T-helper 2 cell (primary cell): ENCODE data around the gene ATP5MK.
"Not testable (repeated sequence)": the region's sequence is repeated elsewhere in the genome, so short reads cannot be mapped to it uniquely, and the experiment has no call there.

Source experiments
- DNase-seq, 5 experiments: peaks; one replicate each; pipeline versions ENCODE4 v3.0.0 to v3.0.0-alpha.2; 2012 to 2022
- total RNA-seq, 2 donors: gene quantifications; one replicate each; lab custom pipeline; 2026; lab: John Stamatoyannopoulos, UW

ATP5MK gene, protein sequence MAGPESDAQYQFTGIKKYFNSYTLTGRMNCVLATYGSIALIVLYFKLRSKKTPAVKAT
- 15.0 to 24.6 reads per million in 2 donors for total RNA-seq

DNA sequence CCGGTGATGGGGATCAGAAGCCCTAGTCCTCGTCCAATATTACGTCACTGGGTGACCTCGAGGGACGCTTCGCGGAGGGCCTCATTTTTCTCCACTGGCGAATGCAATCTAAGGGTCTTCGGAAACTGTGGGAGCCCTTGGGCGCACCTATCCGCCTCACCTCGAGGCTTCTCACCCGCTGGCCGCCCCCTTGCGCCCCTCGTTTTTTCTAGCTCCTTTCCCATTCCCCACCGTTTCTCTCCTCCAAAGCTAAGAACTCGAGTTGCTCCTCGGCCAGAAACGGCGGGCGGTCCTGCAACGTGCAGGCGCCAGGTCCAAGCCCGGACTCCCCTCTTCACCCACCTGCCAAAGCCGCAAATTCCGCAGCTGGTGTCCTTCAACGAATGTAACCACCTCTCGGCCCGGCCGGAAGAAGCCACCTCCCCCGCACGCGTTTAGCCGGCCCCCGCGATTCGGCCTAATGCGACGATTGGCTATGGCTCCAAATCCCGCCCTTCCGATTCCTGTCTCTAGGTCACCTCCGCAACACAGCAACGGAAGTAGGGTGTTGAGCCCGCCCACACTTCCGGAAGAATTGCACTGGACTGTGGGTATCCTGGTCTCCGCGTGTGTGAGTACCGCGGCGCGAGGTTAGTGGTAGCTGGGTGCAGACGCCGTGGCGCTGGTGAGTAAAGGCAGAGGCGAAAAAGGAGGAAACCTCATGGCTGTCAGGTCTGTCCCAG, at the start of gene ATP5MK, which contains the start of gene PDCD11:
Gene ATP5MK, minus strand, starts transcription at position 409 of the 722 bp plus-strand sequence. CDS start 4,018 bp downstream, outside the sequence.
Gene PDCD11, plus strand, starts transcription at position 560 of the 722 bp plus-strand sequence. CDS start 1,801 bp downstream, outside the sequence.
- DNase-seq, result peak; percentile 79 to 98 (median 90)

DNA sequence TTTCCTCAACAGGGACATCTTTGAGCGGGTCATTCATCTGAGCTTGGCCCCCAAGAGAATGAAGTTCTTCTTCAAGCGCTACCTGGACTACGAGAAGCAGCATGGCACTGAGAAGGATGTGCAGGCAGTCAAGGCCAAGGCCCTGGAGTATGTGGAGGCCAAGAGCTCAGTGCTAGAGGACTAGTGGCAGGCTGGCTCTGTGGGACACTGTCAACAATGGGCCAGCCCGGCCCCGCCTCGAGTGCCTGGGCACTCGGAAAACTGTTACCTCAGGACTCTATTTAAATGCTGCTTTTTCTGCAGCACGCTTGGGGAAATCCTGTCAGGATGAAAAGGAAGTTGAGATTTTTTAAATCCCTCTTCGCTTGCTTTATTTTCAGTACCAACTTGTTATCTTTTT, 49.1 kb upstream of the ATP5MK start:
- no peak for DNase-seq

DNA sequence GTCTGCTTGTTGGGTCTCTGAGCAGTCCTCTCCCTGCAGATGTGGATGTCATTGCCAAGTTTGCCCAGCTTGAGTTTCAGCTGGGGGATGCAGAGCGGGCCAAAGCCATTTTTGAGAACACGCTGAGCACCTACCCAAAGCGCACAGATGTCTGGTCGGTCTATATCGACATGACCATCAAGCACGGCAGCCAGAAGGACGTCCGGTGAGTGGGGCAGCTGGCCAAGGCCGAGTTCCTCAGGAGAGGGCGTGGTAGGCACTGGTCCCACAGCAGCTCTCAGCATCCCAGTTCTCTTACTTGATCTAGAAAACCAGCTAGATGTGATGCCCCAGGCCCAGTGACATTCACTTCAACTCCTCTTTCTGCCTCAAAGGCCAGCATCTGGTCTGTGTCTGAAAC, 48.2 kb upstream of the ATP5MK start:
- no peak for DNase-seq

DNA sequence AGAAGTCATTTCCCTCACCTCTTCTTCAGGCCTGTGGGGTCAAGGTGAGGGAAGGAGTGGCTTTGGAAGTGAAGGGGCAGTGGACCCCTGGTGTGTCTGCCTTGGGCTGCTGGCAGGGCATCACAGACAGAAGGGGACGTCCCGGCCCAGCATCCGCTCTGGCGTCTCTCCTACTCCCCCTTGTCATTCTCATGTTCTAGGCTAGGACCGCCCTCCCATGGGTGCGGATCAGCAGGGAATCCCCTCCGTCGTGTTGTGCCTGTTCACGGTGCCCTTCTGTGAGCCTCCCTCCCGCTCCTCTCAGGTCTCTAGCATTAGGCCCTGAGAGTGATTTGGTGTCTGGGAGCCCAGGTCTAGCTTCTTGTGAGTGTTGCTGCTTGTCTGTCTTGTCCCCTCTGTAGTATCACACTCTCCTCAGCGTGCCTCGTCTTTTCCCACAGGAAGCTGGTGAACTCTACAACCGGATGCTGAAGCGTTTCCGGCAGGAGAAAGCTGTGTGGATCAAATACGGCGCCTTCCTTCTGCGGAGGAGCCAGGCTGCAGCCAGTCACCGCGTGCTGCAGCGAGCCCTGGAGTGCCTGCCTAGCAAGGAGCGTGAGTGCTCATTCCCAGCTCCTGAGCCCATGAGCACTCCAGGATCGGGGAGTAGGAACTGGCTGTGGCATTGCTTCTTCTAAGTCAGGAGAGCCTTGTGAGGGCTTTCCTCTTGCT, 47.4 kb upstream of the ATP5MK start:
- no peak for DNase-seq

DNA sequence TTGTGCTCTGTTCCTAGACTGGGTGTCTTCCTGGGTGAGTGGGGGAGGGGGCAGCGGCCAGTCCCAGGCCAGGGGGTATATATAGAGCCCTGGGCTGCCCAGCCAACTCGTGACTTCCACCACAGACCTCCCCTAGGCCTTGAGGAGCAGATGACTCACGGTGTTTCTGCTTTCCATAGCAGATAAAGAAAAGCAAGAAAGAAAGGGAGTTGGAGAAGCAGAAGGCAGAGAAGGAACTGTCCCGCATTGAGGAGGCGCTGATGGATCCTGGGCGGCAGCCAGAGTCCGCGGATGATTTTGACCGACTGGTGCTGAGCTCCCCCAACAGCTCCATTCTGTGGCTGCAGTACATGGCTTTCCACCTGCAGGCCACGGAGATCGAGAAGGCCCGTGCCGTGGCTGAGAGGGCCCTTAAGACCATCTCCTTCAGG, 45.8 kb upstream of the ATP5MK start:
- no peak for DNase-seq

DNA sequence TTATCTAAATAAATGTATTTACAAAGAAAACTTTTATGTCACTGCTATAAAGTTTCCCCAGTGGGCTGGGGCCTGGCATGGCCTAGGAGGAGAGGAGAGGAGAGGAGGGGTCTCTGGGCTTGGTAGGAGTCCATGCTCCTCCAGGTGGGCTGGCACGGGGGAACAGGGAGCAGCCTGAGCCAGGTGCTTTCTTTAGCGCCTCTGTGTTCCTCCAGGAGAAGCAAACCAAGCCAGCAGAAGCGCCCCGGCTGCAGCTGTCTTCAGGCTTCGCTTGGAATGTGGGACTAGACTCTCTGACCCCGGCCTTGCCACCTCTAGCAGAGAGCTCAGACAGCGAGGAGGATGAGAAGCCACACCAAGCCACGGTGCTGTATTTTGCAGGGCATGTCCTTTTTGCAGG, 45.3 kb upstream of the ATP5MK start:
- DNase-seq, result no peak

DNA sequence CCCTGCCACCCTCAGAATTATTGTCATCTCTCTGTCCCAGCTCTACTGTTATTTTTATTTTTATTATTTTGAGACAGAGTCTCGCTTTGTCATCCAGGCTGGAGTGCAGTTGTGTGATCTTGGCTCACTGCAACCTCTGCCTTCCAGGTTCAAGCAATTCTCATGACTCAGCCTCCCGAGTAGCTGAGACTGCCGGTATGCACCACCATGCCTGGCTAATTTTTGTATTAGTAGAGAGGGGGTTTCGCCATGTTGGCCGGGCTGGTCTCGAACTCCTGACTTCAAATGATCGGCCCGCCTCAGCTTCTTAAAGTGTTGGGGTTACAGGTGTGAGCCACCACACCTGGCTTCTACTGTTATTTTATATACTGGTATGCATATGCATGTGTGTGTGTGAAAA, 44.9 kb upstream of the ATP5MK start:
- no peak for DNase-seq

DNA sequence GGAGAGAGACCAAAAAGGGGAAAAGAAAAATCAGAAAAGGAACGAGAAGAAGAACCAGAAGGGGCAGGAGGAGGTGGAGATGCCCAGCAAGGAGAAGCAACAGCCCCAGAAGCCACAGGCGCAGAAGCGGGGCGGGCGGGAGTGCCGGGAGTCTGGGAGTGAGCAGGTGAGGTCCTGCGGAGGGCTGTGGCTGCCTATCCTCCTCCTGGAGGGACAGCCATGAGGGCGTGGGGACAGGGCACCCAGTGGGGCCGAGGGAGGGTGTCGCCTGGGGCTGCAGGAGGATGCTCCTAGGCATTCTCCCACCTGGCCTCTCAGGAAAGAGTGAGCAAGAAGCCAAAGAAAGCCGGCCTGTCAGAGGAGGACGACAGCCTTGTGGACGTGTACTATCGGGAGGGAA, 44.1 kb upstream of the ATP5MK start:
- DNase-seq, result no peak

DNA sequence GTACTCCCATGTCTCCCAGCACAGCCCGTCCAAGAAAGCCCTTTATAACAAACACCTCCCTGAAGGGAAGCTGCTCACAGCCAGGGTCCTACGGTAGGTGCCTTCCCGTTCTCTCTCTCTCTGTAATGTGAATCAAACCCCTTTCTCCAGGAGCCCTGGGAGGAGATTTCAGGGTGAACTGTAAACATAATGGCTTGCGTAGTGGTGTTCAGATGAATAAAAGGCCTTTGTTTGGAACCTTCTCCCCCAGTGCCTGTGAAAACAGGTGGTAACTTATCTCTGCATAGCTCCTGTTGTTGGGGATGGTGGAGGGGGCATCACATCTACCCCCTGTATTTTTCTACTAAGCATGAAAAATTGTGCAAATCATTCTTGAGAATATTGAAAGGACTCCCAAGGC, 43.5 kb upstream of the ATP5MK start:
- no peak for DNase-seq

DNA sequence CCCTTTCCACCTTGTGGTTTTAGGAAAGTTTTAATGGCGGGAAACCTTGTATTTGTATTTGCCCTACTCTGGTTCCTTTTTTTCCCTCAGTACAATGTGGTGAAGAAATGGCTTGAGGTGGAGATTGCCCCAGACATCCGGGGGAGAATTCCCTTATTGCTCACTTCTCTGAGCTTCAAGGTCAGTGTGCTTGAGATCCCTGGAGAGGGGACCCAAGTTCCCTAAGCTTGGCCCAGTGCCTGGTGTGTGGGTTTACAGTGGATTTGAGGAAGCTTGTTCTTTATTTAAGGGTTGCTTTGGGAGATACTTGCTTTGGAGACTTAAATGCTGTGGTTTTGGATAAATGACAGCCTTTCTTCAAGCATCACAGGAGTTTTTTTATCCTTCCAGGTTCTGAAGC, 37.6 kb upstream of the ATP5MK start:
- no peak for DNase-seq

DNA sequence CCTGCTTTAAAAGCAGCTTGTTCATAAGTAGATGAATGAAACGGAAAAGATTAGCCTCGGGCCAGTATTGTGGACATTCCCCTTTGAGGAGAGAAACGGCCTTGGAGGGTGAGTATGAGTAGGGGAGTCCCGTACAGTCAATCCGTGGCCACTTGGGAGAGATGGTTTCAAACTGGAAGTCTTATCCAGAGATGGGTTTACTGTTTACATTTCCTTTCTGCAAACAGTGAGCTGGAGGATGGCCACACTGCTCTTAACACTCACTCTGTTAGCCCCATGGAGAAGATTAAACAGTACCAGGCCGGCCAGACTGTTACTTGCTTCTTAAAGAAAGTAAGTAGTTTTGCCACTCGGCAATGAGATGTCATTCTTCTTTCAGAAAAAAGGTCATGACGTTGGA, 35.6 kb upstream of the ATP5MK start:
- DNase-seq, result no peak

DNA sequence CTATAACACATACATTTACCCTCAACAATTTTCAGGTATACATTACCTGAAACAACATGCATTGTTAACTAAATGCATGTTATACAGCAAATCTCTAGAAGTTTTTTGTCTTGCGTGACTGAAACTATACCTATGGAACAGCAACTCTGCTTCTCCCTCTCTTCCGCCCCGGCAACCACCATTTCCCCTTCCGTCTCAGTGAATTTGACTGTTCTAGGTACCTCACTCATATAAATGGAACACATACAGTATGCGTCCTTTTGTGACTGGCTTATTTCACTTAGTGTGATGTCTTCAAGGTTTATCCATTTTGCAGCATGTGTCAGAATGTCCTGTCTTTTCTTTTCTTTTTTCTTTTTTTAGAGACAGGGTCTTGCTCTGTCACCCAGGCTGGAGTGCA, 33.4 kb upstream of the ATP5MK start:
- peak in 1 of 5 experiments; percentile 83 for DNase-seq

DNA sequence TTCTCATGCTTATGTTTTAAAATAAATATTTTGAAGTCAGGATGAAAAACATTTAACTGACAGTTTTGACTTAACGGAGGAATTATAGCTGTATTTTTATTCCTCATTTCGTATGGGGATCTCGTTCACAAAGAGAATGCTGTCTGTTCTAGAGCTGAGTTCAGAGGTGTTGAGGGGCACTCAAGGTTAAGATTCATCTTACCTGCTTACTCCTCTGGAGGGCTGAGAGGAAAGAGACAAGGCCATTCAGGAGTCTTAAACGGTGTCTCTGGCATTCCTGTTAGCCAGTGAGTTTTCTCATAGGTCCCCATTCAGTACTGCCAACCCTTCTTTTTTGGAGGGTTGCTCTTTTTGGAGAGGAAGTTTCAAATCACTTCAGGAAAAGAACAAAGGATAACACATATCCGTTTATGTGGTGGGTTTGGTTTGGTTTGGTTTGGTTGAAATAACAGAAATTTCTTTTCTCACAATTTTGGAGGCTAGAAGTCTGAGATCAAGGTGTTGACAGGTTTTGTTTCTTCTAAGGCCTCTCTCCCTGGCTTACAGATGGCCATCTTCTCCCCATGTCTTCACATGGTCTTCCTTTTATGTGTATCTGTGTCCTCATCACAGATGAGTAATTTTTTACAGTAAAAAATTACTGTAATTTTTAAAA, 32.8 kb upstream of the ATP5MK start:
- peak in 1 of 5 experiments; percentile 49 for DNase-seq

DNA sequence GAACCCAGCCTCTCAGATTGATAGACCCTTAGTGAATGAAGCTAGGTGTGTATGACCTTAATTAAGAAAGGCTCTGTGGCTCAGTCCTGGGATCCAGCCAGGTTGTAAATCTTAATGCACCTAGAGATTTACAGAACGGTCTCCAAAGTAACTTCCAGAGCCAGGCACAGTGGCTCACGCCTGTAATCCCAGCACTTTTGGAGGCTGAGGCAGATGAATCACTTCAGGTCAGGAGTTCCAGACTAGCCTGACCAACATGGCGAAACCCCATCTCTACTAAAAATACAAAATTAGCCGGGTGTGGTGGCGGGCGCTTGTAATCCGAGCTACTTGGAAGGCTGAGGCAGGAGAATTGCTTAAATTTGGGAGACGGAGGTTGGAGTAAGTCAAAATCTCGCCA, 31.6 kb upstream of the ATP5MK start:
- DNase-seq, result no peak

DNA sequence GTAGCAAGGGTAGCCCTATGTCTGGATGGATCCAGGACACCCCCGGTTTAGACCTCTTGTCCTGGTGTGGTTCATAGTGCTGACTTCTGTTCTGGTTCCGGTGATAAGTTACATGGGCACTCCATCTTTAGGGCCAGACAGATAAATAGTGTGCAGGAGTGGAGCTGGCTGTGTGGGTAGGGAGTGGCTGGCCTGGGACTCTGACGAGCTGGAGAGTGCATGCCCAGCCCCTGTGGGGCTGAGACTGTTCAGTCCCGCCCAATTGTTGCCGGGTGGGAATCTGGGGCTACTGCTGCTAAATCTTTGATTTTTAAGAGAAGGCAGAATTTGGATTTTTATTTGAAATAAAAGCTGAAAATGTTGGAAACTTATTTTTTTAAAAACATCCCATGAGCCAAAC, 27.5 kb upstream of the ATP5MK start:
- no peak for DNase-seq

DNA sequence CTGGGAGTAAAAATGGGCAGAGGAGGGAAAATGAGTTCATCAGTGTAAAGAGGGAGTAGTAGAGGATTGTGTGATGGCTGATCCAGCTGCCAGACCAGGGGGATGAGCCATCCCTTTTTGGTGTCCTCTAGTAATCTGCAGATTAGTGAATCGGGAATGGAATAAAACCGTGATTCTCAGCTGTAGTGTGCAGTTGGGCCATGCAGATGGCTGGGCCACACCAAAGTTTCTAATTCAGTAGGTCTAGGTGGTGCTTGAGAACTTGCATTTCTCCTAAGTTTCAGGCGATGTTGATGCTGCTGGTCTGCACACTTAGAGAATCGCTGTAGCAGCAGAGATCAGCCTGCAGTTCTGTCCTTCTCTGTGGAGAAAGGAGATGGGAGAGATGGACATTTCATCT, 22.8 kb upstream of the ATP5MK start:
- no peak for DNase-seq

DNA sequence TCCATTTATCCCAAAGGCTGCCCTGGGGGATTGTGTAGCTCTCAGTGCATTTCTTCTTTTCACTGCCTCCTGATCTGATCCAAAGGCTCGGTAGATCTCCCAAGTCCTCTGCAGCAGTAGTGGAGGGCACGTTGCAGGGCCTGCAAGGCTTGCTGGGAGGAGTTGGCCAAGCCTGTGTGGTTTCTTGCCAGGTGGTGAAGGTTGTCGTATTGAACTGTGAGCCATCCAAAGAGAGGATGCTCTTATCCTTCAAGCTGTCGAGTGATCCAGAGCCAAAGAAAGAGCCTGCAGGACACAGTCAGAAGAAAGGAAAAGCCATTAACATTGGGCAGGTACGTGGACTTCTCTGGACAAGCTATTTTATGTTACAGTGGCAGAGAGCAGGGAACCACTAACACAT, 21.3 kb upstream of the ATP5MK start:
- DNase-seq, result no peak

DNA sequence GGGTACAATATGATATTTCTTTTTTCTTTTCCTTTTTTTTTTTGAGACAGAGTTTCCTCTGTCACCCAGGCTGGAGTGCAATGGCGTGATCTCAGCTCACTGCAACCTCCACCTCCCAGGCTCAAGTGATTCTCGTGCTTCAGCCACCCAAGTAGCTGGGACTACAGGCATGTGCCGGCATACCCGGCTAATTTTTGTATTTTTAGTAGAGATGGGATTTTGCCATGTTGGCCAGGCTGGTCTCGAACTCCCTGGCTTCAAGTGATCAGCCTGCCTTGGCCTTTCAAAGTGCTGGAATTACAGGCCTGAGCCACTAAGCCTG, 20.8 kb upstream of the ATP5MK start:
- not testable (repeated sequence) for DNase-seq

DNA sequence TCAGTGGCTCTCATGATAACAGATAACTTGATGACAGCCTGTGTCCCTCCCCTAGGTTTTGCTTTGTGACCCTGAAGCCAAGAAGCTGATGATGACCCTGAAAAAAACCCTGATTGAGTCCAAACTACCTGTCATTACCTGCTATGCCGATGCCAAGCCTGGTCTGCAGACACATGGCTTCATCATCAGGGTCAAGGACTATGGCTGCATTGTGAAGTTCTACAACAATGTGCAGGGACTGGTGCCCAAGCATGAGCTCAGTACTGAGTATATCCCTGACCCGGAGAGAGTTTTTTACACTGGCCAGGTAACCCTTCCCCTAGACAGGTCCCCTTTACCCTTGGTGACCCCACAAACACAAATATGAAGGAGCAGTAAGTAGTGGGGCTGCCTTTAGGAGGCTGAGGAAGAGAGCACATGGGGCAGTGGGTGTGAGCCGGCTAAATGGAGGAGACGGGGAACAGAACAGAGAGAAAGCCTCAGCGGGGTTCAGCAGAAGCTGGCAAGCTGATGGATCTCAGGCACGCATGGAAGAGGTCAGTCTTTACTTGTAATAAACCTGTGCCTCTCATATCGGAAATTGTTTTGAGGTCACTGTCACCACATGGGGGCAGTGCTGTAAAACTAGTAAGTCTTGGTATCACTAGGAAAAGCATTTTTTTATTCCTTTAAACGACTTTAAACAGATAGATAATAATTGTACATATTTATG, 20.3 kb upstream of the ATP5MK start:
- peak in 4 of 5 experiments; percentile 8 to 73 (median 42) for DNase-seq

DNA sequence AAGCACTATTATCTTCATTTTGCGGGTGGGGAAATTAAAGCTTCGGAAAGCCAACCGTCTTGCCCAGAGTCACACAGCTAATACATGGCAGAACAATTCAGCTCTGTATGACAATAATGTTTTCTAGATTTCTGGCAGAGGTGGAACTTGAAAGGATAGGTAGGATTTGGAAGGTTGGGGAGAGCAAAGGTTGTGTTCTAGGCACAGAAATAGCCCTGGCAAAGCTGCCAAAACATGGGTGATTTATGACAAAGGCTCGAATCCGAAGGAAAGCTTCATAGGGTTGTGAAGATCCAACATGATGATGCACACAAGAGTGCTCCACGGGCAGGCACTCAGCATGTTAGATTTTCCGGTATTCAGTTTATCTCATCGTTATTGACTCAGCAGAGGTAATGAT, 19.3 kb upstream of the ATP5MK start:
- no peak for DNase-seq

DNA sequence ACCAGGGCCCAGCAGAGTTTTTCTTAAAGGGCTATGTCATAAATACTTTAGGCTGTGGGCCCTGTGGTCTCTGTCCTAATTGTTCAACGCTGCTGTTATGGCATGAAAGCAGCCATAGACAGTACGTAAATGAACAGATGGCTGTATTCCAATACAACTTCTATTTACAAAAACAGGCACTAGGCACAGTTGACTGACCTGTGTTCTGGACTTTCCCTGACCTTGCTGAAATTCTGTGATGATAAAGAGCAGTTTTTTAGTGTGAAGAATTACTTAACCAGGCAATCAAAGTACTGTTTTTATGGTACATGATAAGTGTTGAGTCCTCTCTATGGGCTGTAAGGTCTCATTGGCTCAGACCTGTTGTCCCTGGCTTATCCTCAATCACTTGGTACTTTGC, 17.3 kb upstream of the ATP5MK start:
- no peak for DNase-seq

DNA sequence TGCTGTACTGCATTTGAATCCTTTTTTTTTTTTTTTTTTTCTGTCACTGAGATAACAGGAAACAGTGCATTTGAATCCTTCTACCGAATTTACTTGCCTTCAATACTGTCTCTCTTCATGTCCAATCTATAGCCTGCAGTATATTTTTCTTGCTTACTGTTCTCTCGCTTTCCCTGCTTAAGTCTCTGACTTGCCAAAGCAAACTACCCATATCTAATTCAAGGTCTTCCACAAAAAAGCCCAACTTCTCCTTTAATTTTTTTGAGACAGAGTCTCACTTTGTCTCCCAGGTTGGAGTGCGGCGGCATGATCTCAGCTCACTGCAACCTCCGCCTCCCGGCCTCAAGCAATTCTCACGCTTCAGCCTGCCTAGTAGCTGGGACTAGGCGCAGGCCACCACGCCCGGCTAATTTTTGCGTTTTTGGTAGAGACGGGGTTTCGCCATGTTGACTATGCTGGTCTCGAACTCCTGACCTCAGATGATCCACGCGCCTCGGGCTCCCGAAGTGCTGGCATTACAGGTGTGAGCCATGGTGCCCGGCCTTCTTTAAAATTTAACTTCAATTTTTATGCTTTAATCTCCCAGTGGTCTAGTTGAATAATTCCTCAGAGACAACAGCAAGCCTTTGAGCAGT, 1.0 kb upstream of the ATP5MK start:
- peak in 1 of 5 experiments; percentile 21 for DNase-seq

DNA sequence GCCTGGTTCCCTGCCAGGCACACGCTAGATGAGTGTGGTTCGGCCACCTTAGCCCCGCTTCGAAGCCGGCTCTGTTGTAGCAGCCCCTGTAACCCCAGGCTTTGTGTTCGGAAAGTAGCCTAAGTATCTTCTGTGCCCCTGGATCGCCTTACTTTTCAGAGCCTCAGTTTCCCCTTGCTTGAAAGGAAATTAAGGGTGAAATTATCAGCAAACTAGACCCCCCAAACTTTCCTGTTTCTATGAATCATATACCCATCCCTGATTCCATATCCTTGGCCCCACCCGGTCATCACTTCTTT, 463 bp upstream of the ATP5MK start:
- DNase-seq, result no peak
